COLO829 (cell line): ENCODE data around the gene XKRX.

Experiments used
- DNase-seq: peaks from one replicate; pipeline ENCODE4 v3.0.0; 2012; ENCODE audit warnings: low spot score

The XKRX gene

GRCh38 chrX:100895365-100896075, 33.2 kb downstream of the XKRX start:
- peak; percentile 21 for DNase-seq

- DNase-seq = no peak
Measured at GRCh38 chrX:100883654-100884053, 45.1 kb downstream of the XKRX start.

- DNase-seq = no peak
Measured at GRCh38 chrX:100880368-100880767, 48.3 kb downstream of the XKRX start.

- no peak for DNase-seq
Measured at GRCh38 chrX:100874325-100874724, 54.4 kb downstream of the XKRX start, which contains the start of gene NOX1. TSS of gene NOX1 (minus strand) at chrX:100874359. CDS start at chrX:100874139, 220 bp downstream.

GRCh38 chrX:100871594-100872560, 56.8 kb downstream of the XKRX start:
- no peak for DNase-seq

GRCh38 chrX:100870527-100870926, 58.2 kb downstream of the XKRX start:
- no peak for DNase-seq

- no peak for DNase-seq
Measured at GRCh38 chrX:100868273-100868672, 60.4 kb downstream of the XKRX start.

- peak; percentile 5 for DNase-seq
Measured at GRCh38 chrX:100864657-100865391, 63.9 kb downstream of the XKRX start.
